Tongue (tissue), 2 donors: Measurements from ENCODE around the gene SNHG17. TPM values are rescaled to one million over a fixed set of nuclear protein-coding genes. Genes with fewer than 3 reads are reported as not detected.
A peak's percentile ranks its signal among the peaks of the same experiment; 100 is the strongest.
"Not testable (repeated sequence)": the region's sequence is repeated elsewhere in the genome, so short reads cannot be mapped to it uniquely, and the experiment has no call there.

Source experiments
- DNase-seq: peaks from one replicate; pipeline ENCODE4 v3.0.0-alpha.2; 2015
- total RNA-seq: library from RNA; depleted of rRNA; stranded (reverse); fragments of >200 nt; gene quantifications from one replicate; pipeline ENCODE4 v1.2.3, GENCODE V29; 2014

The SNHG17 gene
- total RNA-seq, 1 donor from 2014 or later = 17.2 TPM

DNA sequence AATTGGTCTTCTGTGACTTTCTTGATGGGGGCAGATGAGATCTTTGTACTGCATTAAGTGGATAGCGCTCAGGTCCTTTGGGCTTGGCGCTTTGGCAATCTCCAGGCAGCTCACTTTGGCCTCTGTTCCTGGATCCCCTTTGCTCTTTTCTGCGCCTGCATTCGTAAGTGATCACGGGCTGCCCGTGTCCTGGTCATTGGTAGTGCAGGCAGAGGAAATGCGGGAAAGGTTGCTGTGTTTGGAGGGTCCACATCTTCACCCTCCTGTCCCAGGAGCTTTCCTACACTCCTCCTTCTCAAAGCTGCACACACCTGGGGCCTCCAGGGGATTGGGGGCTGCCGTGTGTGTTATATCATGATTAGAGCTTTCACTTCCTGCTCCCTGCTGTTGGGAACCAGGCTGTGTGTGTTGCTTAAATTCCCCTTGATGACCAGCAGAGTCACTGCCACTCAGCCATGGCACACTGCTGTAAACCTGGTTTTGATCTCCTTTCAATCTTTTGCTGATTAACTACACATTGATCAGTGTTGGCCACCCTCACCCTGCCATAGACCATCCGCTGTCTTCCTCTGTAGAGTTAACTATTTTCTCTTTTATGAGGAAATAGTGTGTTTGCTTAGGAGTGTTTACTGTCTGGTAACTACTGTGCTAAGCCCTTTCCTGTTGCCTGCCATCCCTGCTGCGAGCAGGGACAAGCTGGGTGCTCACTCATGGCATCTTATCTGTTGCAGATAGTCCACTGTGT lies 13.0 kb upstream of the SNHG17 start:
- no peak for DNase-seq

DNA sequence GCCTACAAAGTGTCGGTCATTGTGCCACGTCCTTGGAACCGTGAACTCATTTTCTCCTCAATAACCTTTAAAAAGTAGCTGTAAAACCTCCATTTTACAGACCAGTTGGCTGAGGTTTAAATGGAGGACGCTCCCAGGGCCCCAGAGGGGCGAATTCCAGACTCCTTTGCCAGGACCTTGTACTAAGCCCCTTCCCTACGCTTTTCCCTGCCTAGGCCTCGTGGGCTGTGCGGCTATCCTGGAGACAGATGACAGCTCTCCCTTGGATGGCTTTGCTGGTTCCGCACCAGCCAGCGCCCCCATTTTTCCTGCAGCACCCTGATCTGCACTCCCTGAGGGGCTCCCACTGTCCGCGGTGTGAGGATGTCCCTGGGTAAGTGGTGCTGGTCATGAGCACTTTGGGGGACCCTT lies 12.1 kb upstream of the SNHG17 start:
- DNase-seq = peak; percentile 15

GRCh38 chr20:38446441-38447209 lies 11.5 kb upstream of the SNHG17 start:
- peak; percentile 96 for DNase-seq

DNA sequence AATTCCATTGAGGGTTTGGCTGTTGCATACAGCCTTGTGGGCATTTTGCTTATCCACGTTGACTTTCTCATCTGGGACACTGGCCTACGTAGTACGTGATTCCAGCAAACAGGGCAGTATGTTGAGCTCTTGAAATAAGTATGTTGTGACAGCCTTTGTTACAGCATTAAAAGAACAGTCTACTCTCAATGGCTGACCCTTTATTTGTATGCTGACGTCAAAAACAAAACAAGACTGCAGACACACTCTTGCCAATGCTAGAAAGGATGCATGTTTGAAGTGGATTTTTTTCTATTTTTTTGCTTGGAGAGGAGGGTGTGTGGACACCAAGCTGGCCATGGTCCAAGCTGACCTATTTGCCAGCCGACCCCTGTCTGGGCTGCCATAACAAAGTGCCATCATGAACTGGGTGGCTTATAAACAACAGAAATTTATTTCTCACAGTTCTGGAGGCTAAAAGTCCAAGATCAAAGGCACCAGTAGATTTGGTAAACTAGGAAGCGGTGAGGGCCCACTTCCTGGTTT lies 10.8 kb upstream of the SNHG17 start:
- no peak for DNase-seq

- no peak for DNase-seq
Measured at GRCh38 chr20:38445381-38445796, 10.3 kb upstream of the SNHG17 start.

DNA sequence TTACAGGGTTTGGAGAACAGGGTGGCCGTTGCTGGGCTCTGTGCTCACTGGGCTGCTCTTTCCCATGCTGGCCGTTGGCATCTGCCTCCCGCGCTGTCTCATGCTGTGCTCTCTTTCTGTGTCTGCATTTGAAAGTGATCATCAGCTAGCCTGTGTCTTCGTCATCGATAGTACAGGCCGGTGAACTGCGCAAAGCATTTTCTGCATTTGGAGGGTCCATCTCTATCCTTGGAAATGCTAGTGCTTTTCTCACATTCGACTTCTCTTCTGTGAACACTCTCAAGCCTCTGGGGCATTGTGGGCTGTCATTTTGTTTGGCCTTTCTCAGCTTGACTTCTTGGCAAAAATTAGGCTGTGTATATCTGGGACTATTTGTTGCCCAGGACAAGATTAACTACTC lies 6.8 kb upstream of the SNHG17 start:
- DNase-seq = no peak

DNA sequence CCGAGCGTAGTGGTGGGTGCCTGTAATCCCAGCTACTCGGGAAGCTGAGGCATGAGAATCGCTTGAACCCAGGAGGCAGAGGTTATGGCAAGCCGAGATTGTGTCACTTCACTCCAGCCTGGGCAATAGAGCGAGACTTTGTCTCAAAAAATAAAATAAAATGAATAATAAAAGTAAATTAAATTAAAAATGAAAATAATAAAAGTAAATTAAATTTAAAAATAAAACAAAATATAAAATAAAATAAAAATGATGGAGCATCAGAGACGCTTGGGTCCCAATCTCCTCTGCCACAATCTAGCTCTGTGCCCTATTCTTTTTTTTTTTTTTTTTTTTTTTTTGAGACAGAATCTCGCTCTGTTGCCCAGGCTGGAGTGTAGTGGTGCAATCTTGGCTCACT lies 6.0 kb upstream of the SNHG17 start:
- DNase-seq = not testable (repeated sequence)

DNA sequence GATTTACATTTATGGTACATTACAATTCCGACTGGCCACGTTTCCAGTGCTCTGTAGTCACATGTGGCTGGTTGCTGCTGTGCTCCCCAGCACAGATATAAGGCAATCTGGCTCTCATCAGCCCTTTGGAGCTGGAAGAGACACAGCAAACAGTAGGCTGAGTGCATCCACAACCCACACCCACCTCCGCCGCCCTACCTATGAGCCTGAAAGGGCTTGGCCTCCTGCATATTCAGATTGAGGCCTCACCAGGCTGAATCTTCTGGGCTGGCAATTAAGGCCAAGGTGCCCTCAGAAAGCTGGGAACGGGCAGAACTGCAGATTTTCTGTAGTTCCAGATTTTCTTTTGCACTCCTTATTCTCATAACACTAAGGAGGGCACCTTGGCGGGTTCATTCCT lies 2.7 kb upstream of the SNHG17 start:
- no peak for DNase-seq

DNA sequence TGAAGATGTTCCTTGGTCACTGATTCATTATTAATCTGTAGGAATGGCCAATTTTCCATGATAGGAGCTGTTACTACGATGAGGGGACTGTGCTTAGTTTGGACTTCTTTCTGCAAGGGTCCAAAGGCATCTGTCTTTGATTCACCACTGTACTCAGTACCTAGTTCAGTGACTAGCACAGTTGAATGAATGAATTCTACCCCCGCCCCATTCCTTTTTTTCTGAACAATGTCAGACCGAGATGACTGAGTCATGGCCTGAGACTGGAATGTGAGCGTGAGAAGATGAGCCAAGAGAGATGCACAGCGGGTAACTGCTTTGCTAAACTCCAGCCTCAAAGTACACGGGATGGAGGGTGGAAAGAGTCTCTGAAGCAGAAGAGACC lies 419 bp upstream of the SNHG17 start:
- no peak for DNase-seq

GRCh38 chr20:38434301-38434741 lies 807 bp downstream of the SNHG17 start:
- peak; percentile 26 for DNase-seq

- DNase-seq = no peak
Measured at GRCh38 chr20:38433304-38433972, 1.7 kb downstream of the SNHG17 start.

GRCh38 chr20:38432870-38433269 lies 2.3 kb downstream of the SNHG17 start:
- DNase-seq = not testable (repeated sequence)

DNA sequence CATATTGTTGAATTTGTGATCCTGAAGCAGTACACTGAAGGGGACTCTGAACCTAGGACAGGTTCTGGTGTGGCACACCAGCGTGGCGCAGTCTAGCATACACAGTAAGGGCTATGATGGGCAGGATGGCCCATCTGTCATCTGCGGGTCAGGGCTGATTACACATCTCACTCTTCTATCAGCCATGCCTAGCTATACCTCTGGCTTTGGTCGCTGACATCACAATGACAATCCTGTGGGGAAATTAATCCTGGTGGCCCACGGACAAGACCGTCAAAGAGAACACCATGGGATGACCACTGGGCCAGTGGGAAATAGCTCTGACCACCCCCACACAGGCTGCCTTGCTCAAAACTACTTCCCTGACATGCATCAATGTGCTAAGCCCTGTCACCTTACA lies 2.8 kb downstream of the SNHG17 start:
- DNase-seq = no peak

GRCh38 chr20:38430679-38431325 lies 4.3 kb downstream of the SNHG17 start:
- DNase-seq = no peak

GRCh38 chr20:38429301-38429700 lies 5.8 kb downstream of the SNHG17 start:
- no peak for DNase-seq

DNA sequence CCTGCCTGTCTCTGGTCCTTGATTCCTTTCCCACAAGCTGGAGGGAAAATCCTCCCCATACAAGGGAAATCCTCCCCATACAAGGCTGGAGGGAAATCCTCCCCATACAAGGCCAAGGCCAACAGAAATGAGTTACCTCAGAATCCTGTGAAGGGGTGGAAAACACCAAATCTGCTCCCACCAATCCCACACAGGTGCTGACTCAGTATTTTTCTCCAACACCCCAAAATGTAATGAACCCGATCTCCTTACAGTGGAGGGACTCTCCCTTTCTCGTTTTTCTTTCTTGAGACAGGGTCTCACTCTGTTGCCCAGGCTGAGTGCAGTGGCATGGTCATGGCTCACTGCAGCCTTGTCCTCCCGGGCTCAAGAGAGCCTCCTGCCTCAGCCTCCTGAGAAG lies 6.3 kb downstream of the SNHG17 start:
- DNase-seq = no peak

GRCh38 chr20:38427655-38428023 lies 7.5 kb downstream of the SNHG17 start:
- no peak for DNase-seq

GRCh38 chr20:38426006-38426897 lies 8.9 kb downstream of the SNHG17 start:
- DNase-seq = no peak

GRCh38 chr20:38424401-38424800 lies 10.7 kb downstream of the SNHG17 start:
- no peak for DNase-seq

GRCh38 chr20:38423541-38423940 lies 11.6 kb downstream of the SNHG17 start:
- DNase-seq = no peak

GRCh38 chr20:38421915-38422314 lies 13.2 kb downstream of the SNHG17 start:
- no peak for DNase-seq
